GM12875 (cell line): ENCODE results near the gene PPIF.

Experiments
- H3K4me3 ChIP-seq: one replicate; pipeline ENCODE4 v1.5.1; 2011; ENCODE audit warnings: low read depth, low read length, control low read depth
- CTCF ChIP-seq: IDR thresholded peaks from 2 replicates; pipeline ENCODE4 v1.5.1; 2011; ENCODE audit warnings: low read depth, mild to moderate bottlenecking, control low read depth, inconsistent platforms, low read length, moderate library complexity, borderline replicate concordance; ENCODE audit not compliant: insufficient read depth

The PPIF gene

GRCh38 chr10:79310200-79310865 lies 36.9 kb upstream of the PPIF start:
- H3K4me3 ChIP-seq = no peak overlapping the region
- TF ChIP-seq CTCF = no peak

- H3K4me3 ChIP-seq = no peak overlapping the region
- no peak for TF ChIP-seq CTCF
These were observed 36.2 kb upstream of the PPIF start for GRCh38 chr10:79310911-79311573.

GRCh38 chr10:79311581-79312407 lies 35.5 kb upstream of the PPIF start:
- TF ChIP-seq CTCF = no peak
- H3K4me3 ChIP-seq = no peak overlapping the region

GRCh38 chr10:79312601-79313187 lies 34.6 kb upstream of the PPIF start:
- TF ChIP-seq CTCF = no peak

GRCh38 chr10:79313320-79313719 lies 33.9 kb upstream of the PPIF start:
- no peak overlapping the region for H3K4me3 ChIP-seq
- TF ChIP-seq CTCF = no peak

More at GRCh38 chr10:79312601-79313187, 34.6 kb upstream of the PPIF start:
- H3K4me3 ChIP-seq = no peak overlapping the region

- no peak for TF ChIP-seq CTCF
- no peak overlapping the region for H3K4me3 ChIP-seq
These were observed 33.3 kb upstream of the PPIF start for GRCh38 chr10:79313911-79314439.
